Cardiac atrium fibroblast (primary cell): ENCODE results near the gene CIDEC. TPM values are rescaled to one million over a fixed set of nuclear protein-coding genes. Genes with fewer than 3 reads are reported as not detected.

Source experiments
- total RNA-seq: library from RNA; depleted of rRNA; stranded (reverse); fragments of >200 nt; gene quantifications from 2 replicates; pipeline ENCODE4 v1.2.3, GENCODE V29; 2015

Gene CIDEC, protein sequence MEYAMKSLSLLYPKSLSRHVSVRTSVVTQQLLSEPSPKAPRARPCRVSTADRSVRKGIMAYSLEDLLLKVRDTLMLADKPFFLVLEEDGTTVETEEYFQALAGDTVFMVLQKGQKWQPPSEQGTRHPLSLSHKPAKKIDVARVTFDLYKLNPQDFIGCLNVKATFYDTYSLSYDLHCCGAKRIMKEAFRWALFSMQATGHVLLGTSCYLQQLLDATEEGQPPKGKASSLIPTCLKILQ
- total RNA-seq = 0.18 TPM in 1 of 2 replicates, not detected in the other

DNA sequence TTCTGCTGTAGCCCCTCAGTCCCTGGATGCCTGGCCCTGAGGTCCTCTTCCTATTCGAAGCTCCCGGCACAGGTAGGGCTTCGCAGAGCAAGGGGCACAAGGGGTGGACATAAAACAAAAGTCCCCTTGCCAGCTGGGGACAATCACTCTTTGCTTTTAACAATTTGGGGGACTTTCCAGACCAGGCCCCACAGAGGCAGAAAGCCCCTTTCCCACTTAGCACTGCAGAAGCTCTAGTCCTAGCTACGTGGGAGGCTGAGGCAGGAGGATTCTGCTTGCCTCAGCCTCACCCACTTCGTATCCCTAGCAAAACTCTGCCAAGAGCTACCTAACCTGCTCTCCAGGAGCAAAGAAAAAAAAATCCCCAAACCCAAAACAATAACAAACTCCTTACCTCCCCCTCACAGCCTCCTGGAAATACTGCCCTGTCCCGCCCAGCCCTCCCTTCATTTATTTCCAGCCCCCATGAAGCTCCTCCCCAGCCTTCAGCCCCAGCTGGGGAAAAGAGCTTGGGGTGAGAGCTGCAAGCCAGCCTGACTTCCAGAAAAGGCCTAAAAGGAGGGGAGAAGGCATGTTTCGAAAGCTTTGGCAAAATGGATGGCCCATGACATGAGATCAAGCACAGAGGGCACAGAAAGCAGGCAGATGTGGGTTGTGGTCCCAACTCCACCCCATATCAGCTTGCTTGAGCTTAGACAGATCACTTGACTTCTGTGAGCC is at the start of gene CIDEC:
TSS of gene CIDEC (minus strand) at position 424 of the 720 bp plus-strand sequence. CDS start 1,767 bp downstream, outside the sequence.

GRCh38 chr3:9916734-9917680 is 37.0 kb upstream of the CIDEC start, which contains the start of gene IL17RC:
IL17RC (plus strand) TSS chr3:9917098; CDS start chr3:9917316, 218 bp downstream.

DNA sequence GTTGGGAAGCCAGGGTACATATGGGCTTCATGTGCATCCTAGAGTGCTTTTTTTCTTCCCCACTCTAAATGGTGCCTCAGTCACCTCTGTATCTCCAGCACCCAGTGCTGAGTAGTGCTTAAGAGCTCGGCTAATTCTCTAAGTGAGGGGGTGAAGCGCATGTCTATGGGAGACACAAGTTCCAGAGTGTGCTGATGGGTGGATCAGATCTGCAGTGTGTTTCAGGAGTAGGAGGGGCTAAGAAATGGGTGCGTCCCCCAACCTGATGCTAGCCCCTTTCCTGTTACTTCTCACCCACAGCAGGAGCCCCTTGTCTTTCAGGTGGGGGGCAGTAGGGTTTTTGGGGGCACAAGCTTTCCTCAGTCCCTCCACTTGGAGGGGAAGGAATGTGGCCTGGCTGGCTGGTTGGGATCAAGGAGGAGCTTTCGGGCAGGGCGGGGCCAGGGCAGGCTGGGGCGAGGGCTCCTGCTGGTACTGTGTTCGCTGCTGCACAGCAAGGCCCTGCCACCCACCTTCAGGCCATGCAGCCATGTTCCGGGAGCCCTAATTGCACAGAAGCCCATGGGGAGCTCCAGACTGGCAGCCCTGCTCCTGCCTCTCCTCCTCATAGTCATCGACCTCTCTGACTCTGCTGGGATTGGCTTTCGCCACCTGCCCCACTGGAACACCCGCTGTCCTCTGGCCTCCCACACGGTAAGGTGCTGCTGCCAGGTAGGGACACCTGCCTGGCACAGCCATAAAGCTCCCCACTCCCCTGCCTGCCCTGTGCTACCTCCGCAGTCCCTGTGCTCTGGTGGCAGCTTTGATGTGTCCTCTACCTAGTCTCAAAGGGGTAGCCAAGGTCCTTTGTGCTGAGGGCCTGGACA is 22.6 kb upstream of the CIDEC start, which contains the start of gene IL17RE:
TSS of gene IL17RE (plus strand) at position 477 of the 866 bp plus-strand sequence. CDS start at position 562, 85 bp downstream.

DNA sequence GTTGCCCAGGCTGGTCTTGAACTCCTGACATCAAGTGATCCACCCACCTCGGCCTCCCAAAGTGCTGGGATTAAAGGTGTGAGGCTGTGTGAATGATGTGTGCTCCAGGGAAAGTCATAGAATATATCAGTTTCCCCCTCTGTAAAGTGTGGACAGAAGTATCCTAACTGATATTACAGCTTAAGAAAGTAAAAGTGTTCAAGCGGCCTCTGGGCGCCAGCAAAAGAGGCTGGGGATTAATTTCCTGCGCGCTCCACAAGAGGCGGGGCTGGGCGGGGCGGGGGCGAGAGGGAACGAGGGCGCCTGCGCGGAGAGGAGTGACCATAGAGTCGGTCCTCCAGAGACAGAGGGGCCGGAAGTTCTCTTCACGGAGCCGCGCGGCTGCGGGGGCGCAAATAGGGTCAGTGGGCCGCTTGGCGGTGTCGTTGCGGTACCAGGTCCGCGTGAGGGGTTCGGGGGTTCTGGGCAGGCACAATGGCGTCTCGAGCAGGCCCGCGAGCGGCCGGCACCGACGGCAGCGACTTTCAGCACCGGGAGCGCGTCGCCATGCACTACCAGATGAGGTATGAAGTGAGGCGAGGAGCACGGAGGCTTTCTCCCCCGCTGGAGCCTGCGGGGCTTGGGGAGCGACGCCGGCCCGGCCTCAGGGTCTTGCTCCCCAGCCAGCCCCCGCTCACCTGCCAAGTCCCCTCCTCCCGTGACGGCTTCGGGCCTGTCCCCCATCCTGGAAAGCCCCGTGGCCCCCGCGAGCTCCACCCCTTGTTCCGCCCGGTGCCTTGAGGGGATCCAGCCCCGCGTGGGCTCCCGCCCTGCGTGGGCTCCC is 10.4 kb upstream of the CIDEC start, which contains the start of gene JAGN1:
TSS of gene JAGN1 (plus strand) at position 362 of the 823 bp plus-strand sequence. CDS start at position 475, 113 bp downstream.

GRCh38 chr3:9843715-9844438 is 36.2 kb downstream of the CIDEC start, which contains the start of gene RPUSD3:
RPUSD3 (minus strand) TSS chr3:9844008; CDS start chr3:9843990, 18 bp downstream.

Other genes starting within 250 kb of the CIDEC start
- 23.8 and 26.5 TPM in 2 replicates for gene MTMR14, start 230.7 kb downstream of the CIDEC start, total RNA-seq
- gene CPNE9, start 176.4 kb downstream of the CIDEC start, total RNA-seq = not detected in 2 replicates
- gene BRPF1, start 148.5 kb downstream of the CIDEC start, total RNA-seq = 9.6 and 17.3 TPM in 2 replicates
- 9.2 and 16.7 TPM in 2 replicates for gene OGG1, start 130.3 kb downstream of the CIDEC start, total RNA-seq
- 25.1 and 30.7 TPM in 2 replicates for gene CAMK1, start 110.3 kb downstream of the CIDEC start, total RNA-seq
- gene TADA3, start 87.8 kb downstream of the CIDEC start, total RNA-seq = 72.1 and 81.6 TPM in 2 replicates
- gene ARPC4, start 87.2 kb downstream of the CIDEC start, total RNA-seq = 222 and 227 TPM in 2 replicates
- 11.8 and 28.5 TPM in 2 replicates for gene TTLL3, start 70.0 kb downstream of the CIDEC start, total RNA-seq
- gene RPUSD3, start 36.2 kb downstream of the CIDEC start, total RNA-seq = 35.7 and 36.8 TPM in 2 replicates
- gene JAGN1, start 10.4 kb upstream of the CIDEC start, total RNA-seq = 55.6 and 71.6 TPM in 2 replicates
- gene IL17RE, start 22.6 kb upstream of the CIDEC start, total RNA-seq = 0.54 TPM in 1 of 2 replicates, not detected in the other
- gene IL17RC, start 36.8 kb upstream of the CIDEC start, total RNA-seq = 35.4 and 50.9 TPM in 2 replicates
- 23.0 and 26.7 TPM in 2 replicates for gene CRELD1, start 53.6 kb upstream of the CIDEC start, total RNA-seq
- 2.8 and 3.8 TPM in 2 replicates for gene PRRT3, start 72.2 kb upstream of the CIDEC start, total RNA-seq
- 68.5 and 87.6 TPM in 2 replicates for gene EMC3, start 106.6 kb upstream of the CIDEC start, total RNA-seq
- gene FANCD2, start 146.2 kb upstream of the CIDEC start, total RNA-seq = 2.9 and 12.5 TPM in 2 replicates
- gene FANCD2OS, start 228.0 kb upstream of the CIDEC start, total RNA-seq = not detected in 2 replicates
- 150 and 153 TPM in 2 replicates for gene BRK1, start 235.4 kb upstream of the CIDEC start, total RNA-seq